ENCODE results near the gene LAMA2. TPM values are rescaled to one million over a fixed set of nuclear protein-coding genes. Genes with fewer than 3 reads are reported as not detected.

Gene LAMA2
- total and polyA plus RNA-seq, 2 donors (not counting 1 experiment from before 2014, with no cell fraction given): 19.5 to 67.5 TPM

DNA sequence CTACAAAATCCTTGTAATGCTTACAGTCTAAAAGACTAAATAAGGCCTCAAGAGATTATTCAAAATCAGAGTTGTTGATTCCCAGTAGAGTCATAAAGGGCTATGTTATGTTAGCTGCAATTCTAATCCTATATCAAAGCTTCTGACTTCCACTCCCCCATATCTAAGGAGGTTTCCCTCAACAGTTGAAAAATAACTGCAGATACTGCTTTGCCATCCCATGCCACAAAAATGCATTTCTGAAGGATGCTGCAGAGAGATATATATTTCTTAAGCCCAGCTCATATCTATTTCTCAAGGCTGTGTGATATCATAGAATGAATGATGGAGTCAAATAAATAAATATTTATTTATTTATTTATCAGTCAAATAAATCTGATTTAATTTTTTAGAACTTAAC, 332.3 kb downstream of the LAMA2 start:
- no peak for DNase-seq (ENCODE audit: low read depth in 2 of 2)
- Histone ChIP-seq H3K4me3 (replicated peaks in 1 of 4; ENCODE audit: control extremely low read depth in 1 of 4, insufficient read depth in 1 of 4, low read depth in 3 of 4, low read length in 4 of 4) (no peak overlapping the region), H3K9ac (ENCODE audit: insufficient read depth, low read length) (no peak overlapping the region), H2AFZ (ENCODE audit: low read length) (no peak overlapping the region), H3K79me2 (ENCODE audit: control insufficient read depth, insufficient read depth, low read length) (no peaks in the 10 kb centered on the region), H3K9me3 (ENCODE audit: control insufficient read depth, insufficient read depth, low read depth, low read length) (no peaks in the 10 kb centered on the region), H4K20me1 (ENCODE audit: control insufficient read depth, extremely low read depth, insufficient read depth, low read length) (no peaks in the 10 kb centered on the region), H3K27ac (ENCODE audit: insufficient read depth, low read length) (no peak overlapping the region), H3K4me2 (ENCODE audit: extremely low read depth, insufficient read depth, low read length) (no peak overlapping the region), H3K27me3 (ENCODE audit: control insufficient read depth, insufficient read depth, low read length) (no peaks in the 10 kb centered on the region), H3K36me3 (ENCODE audit: control insufficient read depth, insufficient read depth, low read length) (no peaks in the 10 kb centered on the region), H3K4me1 (ENCODE audit: control insufficient read depth, extremely low read depth, insufficient read depth, low read length) (no peaks in the 10 kb centered on the region)
- TF ChIP-seq EZH2 (IDR thresholded peaks at IDR 0.05; ENCODE audit: low read length, missing control alignments): no peak
- TF ChIP-seq CTCF (conservative IDR thresholded peaks at IDR 0.05 in 1 of 2, IDR thresholded peaks at IDR 0.05 in 1 of 2; ENCODE audit: low read depth in 1 of 2, low read length in 2 of 2): no peak

DNA sequence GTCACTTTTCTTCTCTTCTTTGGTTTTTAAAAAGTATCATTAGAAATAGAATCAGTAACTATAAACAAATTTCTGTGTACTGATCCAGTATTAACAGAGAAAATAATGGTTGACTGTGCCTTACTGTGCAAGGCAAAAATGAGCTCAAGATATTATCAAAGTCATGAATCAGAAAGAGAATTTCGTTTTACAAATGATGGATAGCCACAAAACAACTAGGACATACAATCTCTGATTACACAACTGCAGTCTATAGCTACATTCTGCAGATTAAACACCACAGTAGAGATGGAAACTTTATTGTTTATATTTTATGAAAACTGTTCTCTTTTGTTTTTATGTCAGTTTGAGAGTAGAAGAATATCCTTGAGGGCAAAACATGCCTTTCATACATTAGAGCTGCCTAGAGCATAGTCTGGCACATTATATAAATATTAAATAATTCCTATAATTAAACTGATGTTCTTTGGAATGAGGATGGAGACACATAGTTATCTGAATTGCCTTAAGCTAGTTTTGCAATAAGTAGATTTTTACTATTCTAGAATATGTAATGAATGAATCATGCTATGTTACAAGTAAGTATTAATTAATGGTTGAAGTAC, 333.1 kb downstream of the LAMA2 start:
- Histone ChIP-seq H3K36me3 (ENCODE audit: control insufficient read depth, insufficient read depth, low read length) (no peaks in the 10 kb centered on the region), H3K9ac (ENCODE audit: insufficient read depth, low read length) (no peak overlapping the region), H3K27me3 (ENCODE audit: control insufficient read depth, insufficient read depth, low read length) (no peaks in the 10 kb centered on the region), H4K20me1 (ENCODE audit: control insufficient read depth, extremely low read depth, insufficient read depth, low read length) (no peaks in the 10 kb centered on the region), H3K4me2 (ENCODE audit: extremely low read depth, insufficient read depth, low read length) (no peak overlapping the region), H3K27ac (ENCODE audit: insufficient read depth, low read length) (no peak overlapping the region), H2AFZ (ENCODE audit: low read length) (no peak overlapping the region), H3K79me2 (ENCODE audit: control insufficient read depth, insufficient read depth, low read length) (no peaks in the 10 kb centered on the region), H3K4me1 (ENCODE audit: control insufficient read depth, extremely low read depth, insufficient read depth, low read length) (no peaks in the 10 kb centered on the region), H3K4me3 (replicated peaks in 1 of 4; ENCODE audit: control extremely low read depth in 1 of 4, insufficient read depth in 1 of 4, low read depth in 3 of 4, low read length in 4 of 4) (no peak overlapping the region), H3K9me3 (ENCODE audit: control insufficient read depth, insufficient read depth, low read depth, low read length) (no peaks in the 10 kb centered on the region)
- no peak for DNase-seq (ENCODE audit: low read depth in 2 of 2)
- TF ChIP-seq EZH2 (IDR thresholded peaks at IDR 0.05; ENCODE audit: low read length, missing control alignments): no peak
- no peak for TF ChIP-seq CTCF (conservative IDR thresholded peaks at IDR 0.05 in 1 of 2, IDR thresholded peaks at IDR 0.05 in 1 of 2; ENCODE audit: low read depth in 1 of 2, low read length in 2 of 2)

GRCh38 chr6:129217701-129218100, 334.8 kb downstream of the LAMA2 start:
- Histone ChIP-seq H3K27me3 (ENCODE audit: control insufficient read depth, insufficient read depth, low read length) (no peaks in the 10 kb centered on the region), H3K4me2 (ENCODE audit: extremely low read depth, insufficient read depth, low read length) (no peak overlapping the region), H3K9me3 (ENCODE audit: control insufficient read depth, insufficient read depth, low read depth, low read length) (no peaks in the 10 kb centered on the region), H3K4me1 (ENCODE audit: control insufficient read depth, extremely low read depth, insufficient read depth, low read length) (no peaks in the 10 kb centered on the region), H3K36me3 (ENCODE audit: control insufficient read depth, insufficient read depth, low read length) (no peaks in the 10 kb centered on the region), H2AFZ (ENCODE audit: low read length) (no peak overlapping the region), H4K20me1 (ENCODE audit: control insufficient read depth, extremely low read depth, insufficient read depth, low read length) (no peaks in the 10 kb centered on the region), H3K9ac (ENCODE audit: insufficient read depth, low read length) (no peak overlapping the region), H3K79me2 (ENCODE audit: control insufficient read depth, insufficient read depth, low read length) (no peaks in the 10 kb centered on the region), H3K4me3 (replicated peaks in 1 of 4; ENCODE audit: control extremely low read depth in 1 of 4, insufficient read depth in 1 of 4, low read depth in 3 of 4, low read length in 4 of 4) (no peak overlapping the region), H3K27ac (ENCODE audit: insufficient read depth, low read length) (no peak overlapping the region)
- DNase-seq (ENCODE audit: low read depth in 2 of 2): no peak
- TF ChIP-seq CTCF (conservative IDR thresholded peaks at IDR 0.05 in 1 of 2, IDR thresholded peaks at IDR 0.05 in 1 of 2; ENCODE audit: low read depth in 1 of 2, low read length in 2 of 2) (no peak), EZH2 (IDR thresholded peaks at IDR 0.05; ENCODE audit: low read length, missing control alignments) (no peak)

All from fibroblast of lung (primary cell).